ENCODE results near the gene LY6G6F. TPM values are rescaled to one million over a fixed set of nuclear protein-coding genes. Genes with fewer than 3 reads are reported as not detected.

LY6G6F gene
- total and polyA plus RNA-seq, 2 of the 13 experiments (the other 11 are each of a cell fraction or from before 2014, with no cell fraction given), result not detected

DNA sequence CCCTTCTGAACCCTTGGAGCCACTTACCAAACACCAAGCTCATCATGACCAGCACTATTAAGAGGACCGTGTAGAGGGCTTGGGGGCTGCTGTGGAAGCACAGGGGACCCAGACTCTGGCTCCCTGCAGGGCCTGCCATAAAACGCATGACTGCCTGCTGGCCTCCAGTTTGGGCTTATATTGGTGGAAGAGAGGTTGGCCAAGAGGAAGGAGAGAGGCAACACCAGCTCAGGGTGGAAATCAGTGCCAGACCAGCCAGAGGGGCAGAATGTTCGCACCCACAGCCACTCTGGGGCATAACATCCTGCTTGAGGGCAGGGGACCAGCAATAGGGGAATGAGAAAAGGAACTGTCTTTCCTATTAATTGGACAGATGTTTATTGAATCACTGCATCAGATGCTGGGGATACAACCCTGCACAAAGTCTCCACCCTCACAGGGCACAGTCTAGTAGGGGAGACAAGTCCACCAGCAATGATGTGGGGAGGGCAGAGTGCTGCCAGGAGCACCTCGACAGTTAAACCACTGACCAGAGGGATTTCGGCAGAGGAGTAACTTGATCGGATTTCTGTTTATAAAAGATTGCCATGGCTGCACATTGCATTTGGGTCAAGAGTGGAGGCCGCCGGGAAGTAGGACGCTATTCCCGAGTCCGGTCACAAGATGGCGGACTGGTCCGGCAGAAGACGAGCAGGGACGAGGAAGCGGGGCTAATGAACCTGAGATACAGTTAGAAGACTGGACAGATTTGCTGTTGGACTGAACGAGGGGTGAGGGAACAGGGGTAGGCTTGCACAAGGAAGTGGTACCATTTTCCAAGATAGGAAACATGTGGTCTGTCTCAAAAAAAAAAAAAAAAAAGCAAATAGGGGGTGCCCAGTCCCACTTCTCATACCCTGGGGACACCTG is 26.2 kb upstream of the LY6G6F start, which contains the start of gene LY6G5C (continued):
- TF ChIP-seq MATR3 (CRISPR knock-in tag; IDR thresholded peaks at IDR 0.05) (no peak), THAP11 (CRISPR knock-in tag; IDR thresholded peaks at IDR 0.05) (peak; percentile 35; the same call in 1 of the 2 replicates), MIER3 (CRISPR knock-in tag; IDR thresholded peaks at IDR 0.05; ENCODE audit: borderline replicate concordance) (0 out of 2 replicates have a peak, but pooled peaks have one; percentile 48), ZSCAN25 (CRISPR knock-in tag; IDR thresholded peaks at IDR 0.05) (0 out of 2 replicates have a peak, but pooled peaks have one; percentile 12), ZBTB20 (CRISPR knock-in tag; IDR thresholded peaks at IDR 0.05; ENCODE audit: borderline replicate concordance, low read depth) (0 out of 2 replicates have a peak, but pooled peaks have one; percentile 57), TSC22D2 (CRISPR knock-in tag; IDR thresholded peaks at IDR 0.05; ENCODE audit: borderline replicate concordance) (peak; percentile 69; the same call in 1 of the 2 replicates), LCORL (IDR thresholded peaks at IDR 0.05) (no peak), LCORL (CRISPR knock-in tag; IDR thresholded peaks at IDR 0.05) (peak; percentile 75), NCOA1 (CRISPR knock-in tag; IDR thresholded peaks at IDR 0.05) (no peak), CCDC6 (CRISPR knock-in tag; IDR thresholded peaks at IDR 0.05) (no peak), ZNF7 (CRISPR knock-in tag; IDR thresholded peaks at IDR 0.05) (no peak), NR2F6 (IDR thresholded peaks at IDR 0.05) (no peak), NR2F6 (CRISPR knock-in tag; IDR thresholded peaks at IDR 0.05) (peak; percentile 53; the same call in 1 of the 2 replicates), REPIN1 (CRISPR knock-in tag; IDR thresholded peaks at IDR 0.05; ENCODE audit: borderline replicate concordance, low read depth) (0 out of 2 replicates have a peak, but pooled peaks have one; percentile 48), RFX1 (IDR thresholded peaks at IDR 0.05) (peak; percentile 46; the same call in 1 of the 2 replicates), ZNF652 (CRISPR knock-in tag; IDR thresholded peaks at IDR 0.05; ENCODE audit: borderline replicate concordance, low read depth) (peak; percentile 42; the same call in 1 of the 2 replicates), ZNF263 (CRISPR knock-in tag; IDR thresholded peaks at IDR 0.05) (0 out of 2 replicates have a peak, but pooled peaks have one; percentile 37), GATAD1 (CRISPR knock-in tag; IDR thresholded peaks at IDR 0.05) (no peak), HDAC2 (CRISPR knock-in tag; IDR thresholded peaks at IDR 0.05) (peak; percentile 47; the same call in 1 of the 2 replicates), STAG1 (CRISPR knock-in tag; IDR thresholded peaks at IDR 0.05) (peak; percentile 99), ELF1 (CRISPR knock-in tag; IDR thresholded peaks at IDR 0.05) (peak; percentile 74)
- TF ChIP-seq, protein P1, sequence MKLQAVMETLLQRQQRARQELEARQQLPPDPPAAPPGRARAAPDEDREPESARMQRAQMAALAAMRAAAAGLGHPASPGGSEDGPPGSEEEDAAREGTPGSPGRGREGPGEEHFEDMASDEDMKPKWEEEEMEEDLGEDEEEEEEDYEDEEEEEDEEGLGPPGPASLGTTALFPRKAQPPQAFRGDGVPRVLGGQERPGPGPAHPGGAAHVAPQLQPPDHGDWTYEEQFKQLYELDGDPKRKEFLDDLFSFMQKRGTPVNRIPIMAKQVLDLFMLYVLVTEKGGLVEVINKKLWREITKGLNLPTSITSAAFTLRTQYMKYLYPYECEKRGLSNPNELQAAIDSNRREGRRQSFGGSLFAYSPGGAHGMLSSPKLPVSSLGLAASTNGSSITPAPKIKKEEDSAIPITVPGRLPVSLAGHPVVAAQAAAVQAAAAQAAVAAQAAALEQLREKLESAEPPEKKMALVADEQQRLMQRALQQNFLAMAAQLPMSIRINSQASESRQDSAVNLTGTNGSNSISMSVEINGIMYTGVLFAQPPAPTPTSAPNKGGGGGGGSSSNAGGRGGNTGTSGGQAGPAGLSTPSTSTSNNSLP (IDR thresholded peaks at IDR 0.05; ENCODE audit: low read depth, low read length), result 0 out of 2 replicates have a peak, but pooled peaks have one; percentile 27
- TF ChIP-seq, protein P2, sequence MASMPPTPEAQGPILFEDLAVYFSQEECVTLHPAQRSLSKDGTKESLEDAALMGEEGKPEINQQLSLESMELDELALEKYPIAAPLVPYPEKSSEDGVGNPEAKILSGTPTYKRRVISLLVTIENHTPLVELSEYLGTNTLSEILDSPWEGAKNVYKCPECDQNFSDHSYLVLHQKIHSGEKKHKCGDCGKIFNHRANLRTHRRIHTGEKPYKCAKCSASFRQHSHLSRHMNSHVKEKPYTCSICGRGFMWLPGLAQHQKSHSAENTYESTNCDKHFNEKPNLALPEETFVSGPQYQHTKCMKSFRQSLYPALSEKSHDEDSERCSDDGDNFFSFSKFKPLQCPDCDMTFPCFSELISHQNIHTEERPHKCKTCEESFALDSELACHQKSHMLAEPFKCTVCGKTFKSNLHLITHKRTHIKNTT (CRISPR knock-in tag; IDR thresholded peaks at IDR 0.05), result no peak
- TF ChIP-seq, protein P3, sequence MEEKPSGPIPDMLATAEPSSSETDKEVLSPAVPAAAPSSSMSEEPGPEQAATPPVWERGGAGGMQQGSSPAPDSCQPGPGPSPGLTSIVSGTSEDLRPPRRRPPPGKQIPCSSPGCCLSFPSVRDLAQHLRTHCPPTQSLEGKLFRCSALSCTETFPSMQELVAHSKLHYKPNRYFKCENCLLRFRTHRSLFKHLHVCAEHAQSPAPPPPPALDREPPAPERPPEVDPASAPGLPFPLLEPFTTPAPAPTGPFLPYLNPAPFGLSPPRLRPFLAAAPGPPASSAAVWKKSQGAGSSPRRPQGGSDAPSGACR (CRISPR knock-in tag; IDR thresholded peaks at IDR 0.05), result 0 out of 2 replicates have a peak, but pooled peaks have one; percentile 51
- TF ChIP-seq, protein P4, sequence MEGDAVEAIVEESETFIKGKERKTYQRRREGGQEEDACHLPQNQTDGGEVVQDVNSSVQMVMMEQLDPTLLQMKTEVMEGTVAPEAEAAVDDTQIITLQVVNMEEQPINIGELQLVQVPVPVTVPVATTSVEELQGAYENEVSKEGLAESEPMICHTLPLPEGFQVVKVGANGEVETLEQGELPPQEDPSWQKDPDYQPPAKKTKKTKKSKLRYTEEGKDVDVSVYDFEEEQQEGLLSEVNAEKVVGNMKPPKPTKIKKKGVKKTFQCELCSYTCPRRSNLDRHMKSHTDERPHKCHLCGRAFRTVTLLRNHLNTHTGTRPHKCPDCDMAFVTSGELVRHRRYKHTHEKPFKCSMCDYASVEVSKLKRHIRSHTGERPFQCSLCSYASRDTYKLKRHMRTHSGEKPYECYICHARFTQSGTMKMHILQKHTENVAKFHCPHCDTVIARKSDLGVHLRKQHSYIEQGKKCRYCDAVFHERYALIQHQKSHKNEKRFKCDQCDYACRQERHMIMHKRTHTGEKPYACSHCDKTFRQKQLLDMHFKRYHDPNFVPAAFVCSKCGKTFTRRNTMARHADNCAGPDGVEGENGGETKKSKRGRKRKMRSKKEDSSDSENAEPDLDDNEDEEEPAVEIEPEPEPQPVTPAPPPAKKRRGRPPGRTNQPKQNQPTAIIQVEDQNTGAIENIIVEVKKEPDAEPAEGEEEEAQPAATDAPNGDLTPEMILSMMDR (CRISPR knock-in tag; IDR thresholded peaks at IDR 0.05), result peak; percentile 97
